Smooth muscle cell (in vitro differentiated cells): ENCODE results near the gene MDN1. TPM values are rescaled to one million over a fixed set of nuclear protein-coding genes. Genes with fewer than 3 reads are reported as not detected.
"Not testable (repeated sequence)": the region's sequence is repeated elsewhere in the genome, so short reads cannot be mapped to it uniquely, and the experiment has no call there.

ENCODE experiments used
- DNase-seq: peaks from one replicate; lab custom pipeline; 2025; ENCODE audit not compliant: unreplicated experiment; lab: John Stamatoyannopoulos, UW
- H2AFZ ChIP-seq: fragments of 200-600 bp; sonication (generic); 2 replicates; pipeline ENCODE4 v1.6.0; 2016; ENCODE audit warnings: antibody characterized with exemption, low read depth, mild to moderate bottlenecking
- H3F3A ChIP-seq: fragments of 200-600 bp; sonication (generic); 2 replicates; pipeline ENCODE4 v1.6.0; 2017; ENCODE audit warnings: antibody characterized with exemption, low read depth
- H3K27ac ChIP-seq: fragments of 200-600 bp; sonication (generic); 2 replicates; pipeline ENCODE4 v1.5.1; 2016; ENCODE audit warnings: low read depth, mild to moderate bottlenecking
- H3K27me3 ChIP-seq: fragments of 200-600 bp; sonication (generic); 2 replicates; pipeline ENCODE4 v1.6.1; 2016; ENCODE audit warnings: low read depth, mild to moderate bottlenecking
- H3K36me3 ChIP-seq: fragments of 200-600 bp; sonication (generic); 2 replicates; pipeline ENCODE4 v1.5.1; 2016; ENCODE audit warnings: low read depth
- H3K4me1 ChIP-seq: fragments of 200-600 bp; sonication (generic); 2 replicates; pipeline ENCODE4 v1.5.1; 2016; ENCODE audit warnings: low read depth
- H3K4me2 ChIP-seq: fragments of 200-600 bp; sonication (generic); 2 replicates; pipeline ENCODE4 v1.6.0; 2016; ENCODE audit warnings: mild to moderate bottlenecking
- H3K4me3 ChIP-seq: fragments of 200-600 bp; sonication (generic); 2 replicates; pipeline ENCODE4 v1.5.1; 2016; ENCODE audit warnings: mild to moderate bottlenecking
- H3K79me2 ChIP-seq: fragments of 200-600 bp; sonication (generic); 2 replicates; pipeline ENCODE4 v1.6.0; 2016; ENCODE audit warnings: low read depth, mild to moderate bottlenecking
- H3K9ac ChIP-seq: fragments of 200-600 bp; sonication (generic); 2 replicates; pipeline ENCODE4 v1.6.0; 2016; ENCODE audit warnings: low read depth
- H3K9me3 ChIP-seq: fragments of 200-600 bp; sonication (generic); replicated peaks from 2 replicates; pipeline ENCODE4 v1.5.1; 2016; ENCODE audit warnings: low read depth
- H4K20me1 ChIP-seq: fragments of 200-600 bp; sonication (generic); 2 replicates; pipeline ENCODE4 v1.6.0; 2016; ENCODE audit warnings: low read depth
- CTCF ChIP-seq: fragments of 200-600 bp; sonication (generic); IDR thresholded peaks from 2 replicates; pipeline ENCODE4 v1.5.1; 2017; ENCODE audit warnings: borderline replicate concordance, mild to moderate bottlenecking, antibody characterized with exemption; ENCODE audit not compliant: insufficient read depth, poor library complexity, severe bottlenecking
- WGBS: methylation state at CpG from one replicate; pipeline ENCODE4 v1.1.7; 2016; ENCODE audit warnings: low lambda C conversion rate; 5-methylcytosine and 5-hydroxymethylcytosine counted together
- polyA plus RNA-seq: library from polyadenylated mRNA; unstranded; fragments of >200 nt; fragmentation: Nextera tagmentation; extraction: Ambion mirVana; gene quantifications from 2 replicates; pipeline ENCODE4 v1.2.1, GENCODE V29; 2016
- total RNA-seq: library from RNA; depleted of rRNA; stranded (reverse); fragments of >200 nt; gene quantifications from 2 replicates; pipeline ENCODE4 v1.2.3, GENCODE V29; 2014

The MDN1 gene
- total and polyA plus RNA-seq, 2 experiments from 2014 or later = 6.4 to 16.5 TPM

GRCh38 chr6:89817481-89817880, 2.1 kb downstream of the MDN1 start:
- no peak overlapping the region for H2AFZ ChIP-seq
- no peaks in the 10 kb centered on the region for H3K36me3 ChIP-seq
- H3K27me3 ChIP-seq = no peaks in the 10 kb centered on the region
- no peaks in the 10 kb centered on the region for H3F3A ChIP-seq
- DNase-seq = no peak
- no peak overlapping the region for H3K9ac ChIP-seq
- H3K79me2 ChIP-seq = peaks cover 48% of the 10 kb centered on the region
- no peak overlapping the region for H3K4me2 ChIP-seq
- H3K27ac ChIP-seq = no peak overlapping the region
- peaks cover 25% of the 10 kb centered on the region for H4K20me1 ChIP-seq
- 29% methylated on average over 3 of the region's 3 CpGs for WGBS
- H3K9me3 ChIP-seq = no peaks in the 10 kb centered on the region
- peaks cover 14% of the 10 kb centered on the region for H3K4me1 ChIP-seq
- no peak for TF ChIP-seq CTCF
- no peak overlapping the region for H3K4me3 ChIP-seq

GRCh38 chr6:89813422-89813821, 6.2 kb downstream of the MDN1 start:
- WGBS = 98% methylated on average over 3 of the region's 3 CpGs
- peaks cover 63% of the 10 kb centered on the region for H3K79me2 ChIP-seq
- not testable (repeated sequence) for H3K27me3 ChIP-seq, H3K4me3 ChIP-seq, DNase-seq, H3K9ac ChIP-seq, H3K27ac ChIP-seq, H3K36me3 ChIP-seq, H3K4me1 ChIP-seq, H3K4me2 ChIP-seq, H3K9me3 ChIP-seq, H2AFZ ChIP-seq, H3F3A ChIP-seq
- peaks cover 42% of the 10 kb centered on the region for H4K20me1 ChIP-seq

GRCh38 chr6:89807581-89807980, 12.0 kb downstream of the MDN1 start:
- Histone ChIP-seq H3K27me3 (no peaks in the 10 kb centered on the region), H3K9ac (no peak overlapping the region), H3K4me2 (no peak overlapping the region), H4K20me1 (peaks cover 42% of the 10 kb centered on the region), H3K4me3 (no peak overlapping the region), H3K9me3 (no peaks in the 10 kb centered on the region), H3F3A (no peaks in the 10 kb centered on the region), H3K27ac (no peak overlapping the region), H3K36me3 (no peaks in the 10 kb centered on the region), H3K4me1 (no peaks in the 10 kb centered on the region), H2AFZ (no peak overlapping the region), H3K79me2 (peaks cover 55% of the 10 kb centered on the region)
- no peak for TF ChIP-seq CTCF
- 94% methylated on average over 3 of the region's 3 CpGs for WGBS
- no peak for DNase-seq

- Histone ChIP-seq H3K9ac (no peak overlapping the region), H3K27ac (no peak overlapping the region), H3F3A (no peaks in the 10 kb centered on the region), H3K9me3 (no peaks in the 10 kb centered on the region), H4K20me1 (peaks cover 33% of the 10 kb centered on the region), H3K27me3 (no peaks in the 10 kb centered on the region), H3K4me3 (no peak overlapping the region), H3K79me2 (peaks cover 39% of the 10 kb centered on the region), H3K4me2 (no peak overlapping the region), H3K36me3 (no peaks in the 10 kb centered on the region), H2AFZ (no peak overlapping the region), H3K4me1 (no peaks in the 10 kb centered on the region)
- TF ChIP-seq CTCF = no peak
- DNase-seq = no peak
- 81% methylated on average over 6 of the region's 6 CpGs for WGBS
Observed at GRCh38 chr6:89805814-89806371, 13.7 kb downstream of the MDN1 start.
